HEK293T (cell line): Measurements from ENCODE around the gene SLC30A5.

Experiments
- ARNT ChIP-seq: fragments of 450-650 bp; IDR thresholded peaks from 2 replicates; pipeline ENCODE4 v1.6.1; 2017; ENCODE audit warnings: mild to moderate bottlenecking
- BHLHE40 ChIP-seq: fragments of 450-650 bp; IDR thresholded peaks from 2 replicates; pipeline ENCODE4 v1.6.1; 2016; ENCODE audit warnings: mild to moderate bottlenecking, moderate library complexity, borderline replicate concordance
- CTBP1 ChIP-seq: fragments of 450-650 bp; IDR thresholded peaks from 2 replicates; pipeline ENCODE4 v1.6.1; 2016; ENCODE audit warnings: borderline replicate concordance
- ELF4 ChIP-seq: fragments of 450-650 bp; IDR thresholded peaks from 2 replicates; pipeline ENCODE4 v1.6.1; 2017; ENCODE audit warnings: antibody characterized with exemption
- FOXA1 ChIP-seq: fragments of 450-650 bp; IDR thresholded peaks from 2 replicates; pipeline ENCODE4 v1.6.1; 2016; ENCODE audit warnings: mild to moderate bottlenecking
- FOXM1 ChIP-seq: fragments of 450-650 bp; IDR thresholded peaks from 2 replicates; pipeline ENCODE4 v1.6.1; 2017; ENCODE audit warnings: mild to moderate bottlenecking, borderline replicate concordance
- HDGF ChIP-seq: fragments of 450-650 bp; IDR thresholded peaks from 2 replicates; pipeline ENCODE4 v1.6.1; 2017; ENCODE audit warnings: antibody characterized with exemption, borderline replicate concordance
- NFRKB ChIP-seq: fragments of 450-650 bp; IDR thresholded peaks from 2 replicates; pipeline ENCODE4 v1.6.1; 2016; ENCODE audit warnings: mild to moderate bottlenecking, moderate library complexity
- SP1 ChIP-seq: fragments of 450-650 bp; IDR thresholded peaks from 2 replicates; pipeline ENCODE4 v1.6.1; 2017
- SUZ12 ChIP-seq: fragments of 450-650 bp; IDR thresholded peaks from 2 replicates; pipeline ENCODE4 v1.6.1; 2016; ENCODE audit warnings: mild to moderate bottlenecking
- TARDBP ChIP-seq: fragments of 450-650 bp; IDR thresholded peaks from 2 replicates; pipeline ENCODE4 v1.6.1; 2016
- ZNF384 ChIP-seq: fragments of 450-650 bp; IDR thresholded peaks from 2 replicates; pipeline ENCODE4 v1.6.1; 2016
- TF ChIP-seq, protein P1 (sequence below): fragments of 450-650 bp; IDR thresholded peaks from 2 replicates; pipeline ENCODE4 v1.6.1; 2016

DNA sequence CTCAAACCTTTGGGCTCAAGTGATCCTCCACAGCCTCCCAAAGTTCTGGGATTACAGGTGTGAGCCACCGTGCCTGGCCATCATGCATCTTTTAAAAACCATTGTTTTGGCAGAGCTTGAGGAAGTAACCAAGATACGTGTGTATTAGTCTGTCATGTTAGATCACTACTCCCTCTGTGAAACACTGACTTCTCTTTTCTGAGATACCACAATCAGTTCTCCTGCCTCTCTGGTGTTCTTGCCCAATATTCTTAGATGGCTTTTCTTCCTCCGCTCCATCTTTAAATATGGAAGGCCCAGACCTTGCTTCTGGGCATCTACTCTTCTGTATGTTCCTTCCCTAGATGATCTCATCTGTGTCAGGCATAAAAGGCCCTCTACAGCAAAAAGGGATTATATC, 58.9 kb downstream of the SLC30A5 start:
- TF ChIP-seq ZNF384: no peak
- no peak for TF ChIP-seq CTBP1
- no peak for TF ChIP-seq ELF4
- TF ChIP-seq BHLHE40: no peak
- no peak for TF ChIP-seq ARNT
- TF ChIP-seq FOXM1: no peak
- TF ChIP-seq SP1: no peak
- TF ChIP-seq TARDBP: no peak
- no peak for TF ChIP-seq SUZ12
- TF ChIP-seq NFRKB: no peak
- TF ChIP-seq FOXA1: no peak
- TF ChIP-seq, protein P1, sequence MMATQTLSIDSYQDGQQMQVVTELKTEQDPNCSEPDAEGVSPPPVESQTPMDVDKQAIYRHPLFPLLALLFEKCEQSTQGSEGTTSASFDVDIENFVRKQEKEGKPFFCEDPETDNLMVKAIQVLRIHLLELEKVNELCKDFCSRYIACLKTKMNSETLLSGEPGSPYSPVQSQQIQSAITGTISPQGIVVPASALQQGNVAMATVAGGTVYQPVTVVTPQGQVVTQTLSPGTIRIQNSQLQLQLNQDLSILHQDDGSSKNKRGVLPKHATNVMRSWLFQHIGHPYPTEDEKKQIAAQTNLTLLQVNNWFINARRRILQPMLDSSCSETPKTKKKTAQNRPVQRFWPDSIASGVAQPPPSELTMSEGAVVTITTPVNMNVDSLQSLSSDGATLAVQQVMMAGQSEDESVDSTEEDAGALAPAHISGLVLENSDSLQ: no peak
- no peak for TF ChIP-seq HDGF
